SK-N-SH treated with all-trans-retinoic acid at 6 μM for 48 hours (cell line): ENCODE data around the gene UGT1A3.

Experiments used
- ATAC-seq: fragments of 200-7000 bp; cut with Tn5 transposase; 3 replicates; pipeline ENCODE4 v1.9.1; 2020; ENCODE audit warnings: mild to moderate bottlenecking, moderate library complexity
- ARNTL ChIP-seq: fragments of 450-650 bp; formaldehyde crosslinking; IDR thresholded peaks from 2 replicates; pipeline ENCODE4 v1.5.0; 2020; ENCODE audit warnings: low read depth, mild to moderate bottlenecking, moderate library complexity, borderline replicate concordance
- BACH2 ChIP-seq: fragments of 250-450 bp; sonication (Bioruptor Pico); IDR thresholded peaks from 2 replicates; pipeline ENCODE4 v1.9.0; 2021; ENCODE audit warnings: mild to moderate bottlenecking, borderline replicate concordance
- CREB5 ChIP-seq: fragments of 250-450 bp; sonication (Bioruptor Pico); IDR thresholded peaks from 2 replicates; pipeline ENCODE4 v1.5.1; 2020; ENCODE audit warnings: low read depth, mild to moderate bottlenecking, moderate library complexity
- CSDC2 ChIP-seq: fragments of 250-450 bp; sonication (Bioruptor Pico); IDR thresholded peaks from 2 replicates; pipeline ENCODE4 v1.5.0; 2020; ENCODE audit warnings: mild to moderate bottlenecking, moderate library complexity
- CSRNP3 ChIP-seq: fragments of 250-450 bp; sonication (Bioruptor Pico); IDR thresholded peaks from 2 replicates; pipeline ENCODE4 v1.5.1; 2021; ENCODE audit warnings: mild to moderate bottlenecking, moderate library complexity
- ESRRG ChIP-seq: fragments of 250-450 bp; sonication (Bioruptor Pico); IDR thresholded peaks from 2 replicates; pipeline ENCODE4 v1.6.1; 2021; ENCODE audit warnings: mild to moderate bottlenecking
- ISL1 ChIP-seq: fragments of 250-450 bp; sonication (Bioruptor Pico); IDR thresholded peaks from 2 replicates; pipeline ENCODE4 v2.1.2; 2022; ENCODE audit warnings: mild to moderate bottlenecking, moderate library complexity
- OSR1 ChIP-seq: fragments of 250-450 bp; sonication (Bioruptor Pico); IDR thresholded peaks from 2 replicates; pipeline ENCODE4 v1.8.0; 2022; ENCODE audit warnings: moderate library complexity, mild to moderate bottlenecking, inconsistent platforms
- PATZ1 ChIP-seq: fragments of 250-450 bp; sonication (Bioruptor Pico); IDR thresholded peaks from 2 replicates; pipeline ENCODE4 v1.8.0; 2020; ENCODE audit warnings: mild to moderate bottlenecking, moderate library complexity, borderline replicate concordance
- PPARA ChIP-seq: fragments of 250-450 bp; sonication (Bioruptor Pico); IDR thresholded peaks from 2 replicates; pipeline ENCODE4 v1.5.0; 2020; ENCODE audit warnings: mild to moderate bottlenecking, borderline replicate concordance
- RARB ChIP-seq: fragments of 250-450 bp; sonication (Bioruptor Pico); IDR thresholded peaks from 2 replicates; pipeline ENCODE4 v1.8.0; 2021; ENCODE audit warnings: mild to moderate bottlenecking, moderate library complexity
- SNAI2 ChIP-seq: fragments of 250-450 bp; sonication (Bioruptor Pico); IDR thresholded peaks from 2 replicates; pipeline ENCODE4 v1.5.0; 2020; ENCODE audit warnings: mild to moderate bottlenecking, moderate library complexity
- TCF4 ChIP-seq: fragments of 250-450 bp; sonication (Bioruptor Pico); IDR thresholded peaks from 2 replicates; pipeline ENCODE4 v1.8.0; 2021; ENCODE audit warnings: mild to moderate bottlenecking, moderate library complexity, borderline replicate concordance
- TOX ChIP-seq: fragments of 250-450 bp; sonication (Bioruptor Pico); IDR thresholded peaks from 2 replicates; pipeline ENCODE4 v1.8.0; 2021; ENCODE audit warnings: mild to moderate bottlenecking, moderate library complexity, borderline replicate concordance
- TSHZ2 ChIP-seq: fragments of 250-450 bp; sonication (Bioruptor Pico); IDR thresholded peaks from 2 replicates; pipeline ENCODE4 v1.5.0; 2020; ENCODE audit warnings: mild to moderate bottlenecking, moderate library complexity
- ZC3H10 ChIP-seq: fragments of 250-450 bp; sonication (Bioruptor Pico); IDR thresholded peaks from 2 replicates; pipeline ENCODE4 v1.5.1; 2021; ENCODE audit warnings: mild to moderate bottlenecking, moderate library complexity
- ZFP3 ChIP-seq: fragments of 250-450 bp; sonication (Bioruptor Pico); IDR thresholded peaks from 2 replicates; pipeline ENCODE4 v1.5.0; 2020; ENCODE audit warnings: mild to moderate bottlenecking, moderate library complexity
- ZFP30 ChIP-seq: fragments of 450-650 bp; formaldehyde crosslinking; IDR thresholded peaks from 2 replicates; pipeline ENCODE4 v1.5.0; 2022; ENCODE audit warnings: mild to moderate bottlenecking, moderate library complexity
- ZNF565 ChIP-seq: fragments of 450-650 bp; formaldehyde crosslinking; conservative IDR thresholded peaks from 2 replicates; pipeline ENCODE4 v1.5.0; 2020; ENCODE audit warnings: low read depth, mild to moderate bottlenecking, moderate library complexity
- ZNF70 ChIP-seq: fragments of 450-650 bp; formaldehyde crosslinking; IDR thresholded peaks from 2 replicates; pipeline ENCODE4 v1.5.0; 2020; ENCODE audit warnings: mild to moderate bottlenecking, moderate library complexity
- ZNF8 ChIP-seq: fragments of 450-650 bp; formaldehyde crosslinking; IDR thresholded peaks from 2 replicates; pipeline ENCODE4 v1.5.0; 2020; ENCODE audit warnings: mild to moderate bottlenecking, moderate library complexity

The UGT1A3 gene

GRCh38 chr2:233712611-233713261 is 16.1 kb upstream of the UGT1A3 start, which contains the start of gene UGT1A5:
TSS of gene UGT1A5 (plus strand) at chr2:233712907. CDS start at chr2:233712992, 85 bp downstream.
- TF ChIP-seq OSR1 (CRISPR knock-in tag), result no peak
- no peak for TF ChIP-seq CSRNP3
- no peak for TF ChIP-seq ZNF565 (CRISPR knock-in tag)
- no peak for TF ChIP-seq BACH2
- TF ChIP-seq ESRRG (CRISPR knock-in tag), result no peak
- no peak for TF ChIP-seq TSHZ2
- no peak for TF ChIP-seq ZNF8
- TF ChIP-seq ZFP3 (CRISPR knock-in tag), result no peak
- TF ChIP-seq PATZ1 (CRISPR knock-in tag), result no peak
- TF ChIP-seq RARB (CRISPR knock-in tag), result no peak
- TF ChIP-seq TCF4 (CRISPR knock-in tag), result no peak
- TF ChIP-seq CREB5 (CRISPR knock-in tag), result no peak
- TF ChIP-seq ZC3H10, result no peak
- TF ChIP-seq CSDC2 (CRISPR knock-in tag), result no peak
- no peak for TF ChIP-seq ISL1 (CRISPR knock-in tag)
- no peak for TF ChIP-seq SNAI2 (CRISPR knock-in tag)
- no peak for TF ChIP-seq ARNTL (CRISPR knock-in tag)
- no peak for TF ChIP-seq ZNF70
- no peak for ATAC-seq

GRCh38 chr2:233713262-233713615 is 15.6 kb upstream of the UGT1A3 start:
- ATAC-seq, result no peak
- TF ChIP-seq PATZ1 (CRISPR knock-in tag) (no peak), RARB (CRISPR knock-in tag) (no peak), ZC3H10 (no peak), ZNF565 (CRISPR knock-in tag) (no peak), ESRRG (CRISPR knock-in tag) (no peak), SNAI2 (CRISPR knock-in tag) (no peak), ZFP3 (CRISPR knock-in tag) (no peak), TCF4 (CRISPR knock-in tag) (no peak), CSRNP3 (no peak), ARNTL (CRISPR knock-in tag) (no peak), ZFP30 (CRISPR knock-in tag) (no peak), ISL1 (CRISPR knock-in tag) (no peak), TOX (CRISPR knock-in tag) (no peak), TSHZ2 (no peak), CREB5 (CRISPR knock-in tag) (no peak), PPARA (CRISPR knock-in tag) (no peak), OSR1 (CRISPR knock-in tag) (no peak)
